HG03066 (cell line): ENCODE results near the gene DLEC1.

Source experiments
- ATAC-seq: cut with Tn5 transposase; IDR thresholded peaks from one replicate; pipeline ENCODE4 v1.9.1; 2021; ENCODE audit warnings: low read depth; ENCODE audit not compliant: unreplicated experiment

Gene DLEC1

DNA sequence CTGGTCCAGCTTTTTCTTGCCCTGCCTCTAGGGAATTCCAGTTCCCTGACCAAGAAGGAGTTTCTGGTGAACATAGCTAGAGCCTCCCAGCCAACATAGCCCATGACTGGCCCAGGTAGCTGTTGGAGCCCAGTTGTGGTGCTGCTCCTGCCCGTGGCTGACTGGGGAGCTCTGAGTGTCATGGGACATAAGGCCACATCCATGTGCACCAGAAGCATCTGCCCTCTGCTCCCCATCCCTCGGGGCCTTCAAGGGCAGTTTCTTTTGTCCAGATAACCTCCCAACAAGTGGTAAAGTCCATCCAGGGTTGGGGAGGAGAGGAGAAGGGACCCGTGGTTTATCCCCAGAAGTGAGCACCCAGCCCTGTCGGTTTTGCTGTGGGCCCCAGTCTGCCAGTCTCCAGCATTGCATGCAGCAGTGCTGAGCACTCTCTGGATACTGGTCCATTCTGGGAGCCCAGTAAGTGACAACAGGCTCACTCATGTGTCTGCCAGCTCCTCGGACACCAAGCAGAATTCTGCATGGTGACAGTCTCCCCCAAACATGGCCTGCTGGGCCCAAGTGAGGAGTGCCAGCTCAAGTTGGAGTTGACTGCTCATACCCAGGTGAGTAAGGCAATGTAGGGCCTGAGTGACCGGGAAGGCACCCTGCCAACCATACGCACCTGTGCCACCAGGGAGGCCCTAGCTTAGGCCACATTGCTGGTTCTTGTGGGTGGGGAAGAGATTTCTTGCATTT is 69.1 kb downstream of the DLEC1 start:
- no peak for ATAC-seq

GRCh38 chr3:38108649-38109579 is 69.9 kb downstream of the DLEC1 start:
- ATAC-seq, result no peak

GRCh38 chr3:38109580-38110313 is 70.7 kb downstream of the DLEC1 start:
- ATAC-seq, result no peak

GRCh38 chr3:38110314-38111050 is 71.5 kb downstream of the DLEC1 start:
- no peak for ATAC-seq

DNA sequence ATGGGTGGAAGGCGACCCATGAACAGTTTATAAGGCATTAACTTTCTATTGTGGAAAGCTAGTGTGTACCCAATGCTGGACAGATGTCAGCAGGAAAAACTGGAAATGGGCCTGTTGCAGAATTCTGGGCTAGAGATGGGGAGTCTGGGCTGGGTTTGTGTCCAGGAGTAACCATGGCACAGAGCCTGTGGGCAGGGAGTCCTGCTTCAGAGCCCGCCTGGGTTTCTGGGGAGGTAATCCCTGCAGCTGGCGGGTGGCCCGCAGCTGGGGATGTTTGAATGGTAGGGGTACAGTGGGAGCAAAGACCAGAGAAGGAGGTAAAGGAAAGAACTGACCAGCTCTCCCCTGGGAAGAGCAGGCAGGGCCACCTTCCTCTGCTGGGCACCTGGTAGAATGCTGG is 72.2 kb downstream of the DLEC1 start:
- ATAC-seq, result no peak

GRCh38 chr3:38111696-38112377 is 72.8 kb downstream of the DLEC1 start:
- no peak for ATAC-seq

- no peak for ATAC-seq
Measured at GRCh38 chr3:38112378-38112761, 73.4 kb downstream of the DLEC1 start.

DNA sequence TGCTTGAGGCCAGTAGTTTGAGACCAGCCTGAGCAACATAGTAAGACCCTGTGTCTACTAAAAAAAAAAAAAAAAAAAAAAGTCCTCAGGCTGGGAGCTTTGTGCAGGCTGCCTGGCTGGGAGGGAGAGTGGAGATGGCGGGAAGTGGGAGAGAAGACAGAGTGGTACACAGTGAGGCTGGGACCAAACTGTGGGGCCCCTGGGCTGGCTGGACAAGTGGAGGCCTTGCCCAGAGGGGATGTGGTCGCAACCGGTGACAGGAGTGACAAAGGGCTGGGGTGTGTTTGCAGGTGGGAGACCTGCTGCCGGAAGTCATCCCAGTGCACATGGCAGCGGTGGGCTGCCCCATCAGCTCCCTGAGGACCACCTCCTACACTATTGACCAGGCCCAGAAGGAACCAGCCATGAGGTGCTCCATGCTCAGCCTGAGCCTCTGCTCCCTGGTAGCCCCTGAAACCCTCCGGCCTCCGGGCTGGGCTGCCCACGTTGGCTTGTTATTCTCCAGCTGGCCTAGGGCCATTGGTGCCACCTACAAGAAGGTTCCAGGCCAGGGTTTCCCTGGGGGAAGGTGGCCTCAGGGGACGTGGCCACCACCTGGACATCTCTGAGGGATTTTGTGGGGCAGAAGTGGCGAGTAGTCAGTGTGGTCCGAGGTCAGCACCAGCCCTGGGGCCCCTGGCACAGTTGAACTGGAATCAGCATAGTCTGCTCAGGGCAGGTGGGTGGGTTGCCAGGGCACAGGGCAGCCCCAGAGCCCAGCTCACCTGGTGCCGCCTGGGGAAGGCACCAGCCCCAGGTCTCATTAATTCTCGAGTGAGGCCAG is 75.3 kb downstream of the DLEC1 start:
- ATAC-seq, result no peak

DNA sequence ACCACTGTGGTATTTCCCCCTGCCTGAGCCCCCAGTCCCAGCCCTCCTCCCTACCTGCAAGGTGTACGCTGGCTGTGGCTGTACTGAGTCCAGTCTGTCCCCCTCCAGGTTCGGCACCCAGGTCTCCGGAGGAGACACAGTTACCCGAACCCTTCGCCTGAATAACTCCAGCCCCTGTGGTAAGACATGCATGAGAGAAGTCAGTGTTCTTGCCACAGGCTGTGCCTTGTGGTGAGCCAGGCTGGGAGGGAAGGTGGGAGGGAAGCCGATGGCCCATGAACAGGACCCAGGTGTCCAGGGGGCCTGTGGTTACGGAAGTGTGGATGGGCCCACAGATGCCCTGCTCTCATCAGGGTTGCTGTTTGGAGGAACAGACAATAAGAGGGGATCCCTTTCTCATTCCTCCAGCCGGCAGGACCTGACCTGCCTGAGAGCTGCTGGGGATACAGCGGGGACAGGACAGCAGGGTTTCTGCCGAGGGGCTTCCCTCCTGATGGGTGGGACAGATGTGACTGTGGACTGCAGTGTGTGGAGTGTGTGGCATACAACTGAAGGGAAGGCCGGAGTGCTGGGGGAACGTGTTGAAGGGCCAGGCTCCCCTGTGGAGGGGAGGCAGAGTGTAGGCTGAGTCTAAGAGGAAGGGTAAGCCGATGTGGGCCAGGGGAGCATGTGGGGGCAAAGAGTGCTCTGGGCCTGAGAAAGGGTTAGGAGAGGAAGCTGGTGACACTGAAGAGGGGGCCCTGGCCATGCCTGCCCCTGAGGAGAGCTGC is 76.1 kb downstream of the DLEC1 start:
- ATAC-seq, result no peak

DNA sequence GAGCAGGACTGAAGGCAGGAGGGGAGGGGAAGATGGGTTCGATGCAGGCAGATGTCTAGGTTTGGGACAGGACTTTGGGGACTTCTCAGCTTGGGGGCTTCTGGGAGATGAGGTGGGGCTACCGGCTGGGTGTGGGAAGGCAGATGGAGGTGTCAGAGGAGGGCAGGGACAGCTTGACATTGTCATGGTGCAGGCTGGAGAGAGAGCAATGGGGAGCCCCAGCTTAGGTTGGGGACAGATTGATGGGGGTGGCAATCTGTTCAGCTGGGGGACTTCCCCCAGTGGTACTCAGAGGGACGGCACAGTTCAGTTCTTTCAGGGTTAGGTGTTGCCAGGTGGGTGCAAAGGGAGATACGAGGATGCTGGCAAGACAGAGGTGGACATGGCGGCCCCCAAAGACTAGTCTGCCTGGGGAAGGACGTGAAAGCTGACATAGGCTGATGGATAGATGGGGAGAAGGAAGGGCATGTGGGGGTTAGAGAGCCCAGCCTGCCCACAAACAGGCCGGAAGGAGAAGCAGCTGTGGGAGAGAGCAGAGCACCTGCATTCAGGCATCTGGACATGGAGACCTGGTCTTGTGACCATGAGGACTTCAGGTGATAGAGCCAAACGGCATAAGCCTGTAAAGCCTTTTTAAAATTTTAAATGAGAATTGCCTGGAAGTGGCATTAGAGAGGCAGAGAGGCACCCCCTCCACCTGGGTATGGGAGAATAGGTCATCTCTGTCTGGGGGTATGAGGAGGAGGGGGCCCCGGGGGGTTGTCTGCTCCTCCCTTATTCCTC is 76.8 kb downstream of the DLEC1 start:
- no peak for ATAC-seq

DNA sequence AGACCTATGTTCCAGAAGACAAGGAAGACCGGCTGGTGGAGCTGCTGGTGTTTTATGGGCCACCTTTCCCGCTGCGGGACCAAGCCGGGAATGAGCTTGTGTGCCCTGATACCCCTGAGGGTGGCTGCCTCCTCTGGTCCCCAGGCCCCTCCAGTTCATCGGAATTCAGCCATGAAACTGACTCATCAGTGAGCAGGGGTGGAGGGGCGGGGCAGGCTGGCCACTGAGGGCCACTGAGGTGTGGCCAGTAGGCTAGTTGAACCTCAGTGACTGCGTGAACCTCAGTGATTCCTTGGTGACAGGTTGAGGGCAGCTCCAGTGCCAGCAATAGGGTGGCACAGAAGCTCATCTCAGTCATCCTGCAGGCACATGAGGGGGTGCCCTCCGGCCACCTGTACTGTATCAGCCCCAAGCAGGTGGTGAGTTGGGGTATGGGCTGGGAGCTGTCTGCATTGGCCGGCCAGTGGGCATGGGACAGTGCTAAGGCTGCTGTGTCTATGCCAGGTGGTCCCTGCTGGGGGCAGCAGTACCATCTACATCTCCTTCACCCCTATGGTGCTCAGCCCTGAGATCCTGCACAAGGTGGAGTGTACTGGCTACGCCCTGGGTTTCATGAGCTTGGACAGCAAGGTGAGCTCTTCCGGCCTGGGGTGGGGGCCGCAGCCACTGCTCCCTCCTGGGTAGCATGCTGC is 77.6 kb downstream of the DLEC1 start:
- ATAC-seq, result no peak

- ATAC-seq, result no peak
Measured at GRCh38 chr3:38117163-38117716, 78.2 kb downstream of the DLEC1 start.

DNA sequence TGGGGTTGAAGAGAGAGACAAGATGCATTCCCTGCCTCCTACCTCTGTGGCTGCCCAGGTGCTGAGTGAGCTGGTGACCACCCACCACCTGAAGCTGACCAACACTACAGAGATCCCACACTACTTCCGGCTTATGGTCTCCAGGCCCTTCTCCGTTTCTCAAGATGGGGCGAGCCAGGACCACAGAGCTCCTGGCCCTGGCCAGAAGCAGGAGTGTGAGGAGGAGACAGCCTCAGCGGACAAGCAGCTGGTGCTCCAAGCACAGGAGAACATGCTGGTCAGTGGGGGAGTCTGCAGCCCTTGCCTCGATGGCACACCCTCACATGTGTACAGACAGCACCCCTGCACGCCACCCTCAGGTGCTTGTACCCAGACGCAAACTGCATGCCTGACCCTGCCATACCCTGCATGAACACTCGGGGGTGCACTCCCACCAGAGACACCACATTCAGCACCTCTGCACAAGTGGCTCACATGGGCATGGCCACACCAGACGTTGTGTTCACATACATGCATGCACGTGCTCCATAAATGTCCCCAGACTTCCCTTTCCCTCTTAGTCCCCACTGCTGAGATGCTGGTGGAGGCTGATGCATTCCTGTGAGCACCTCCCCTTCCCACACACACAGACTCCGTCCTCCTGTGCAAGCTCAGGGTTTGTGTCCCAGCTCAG is 78.9 kb downstream of the DLEC1 start:
- no peak for ATAC-seq

- no peak for ATAC-seq
Measured at GRCh38 chr3:38118421-38119247, 79.6 kb downstream of the DLEC1 start.

- no peak for ATAC-seq
Measured at GRCh38 chr3:38119248-38119544, 80.2 kb downstream of the DLEC1 start.
